Ovary (tissue), 3 donors: ENCODE measurements around the gene FRMD1.

Source experiments
- POLR2A ChIP-seq: fragments of 450-650 bp; IDR thresholded peaks from one replicate; pipeline ENCODE4 v1.6.1; 2017; ENCODE audit warnings: antibody characterized with exemption, mild to moderate bottlenecking, moderate library complexity
- TF ChIP-seq, protein P1 (sequence below), 3 donors: fragments of 450-650 bp in 2 of 3; fragments of 200-600 bp in 1 of 3; IDR thresholded peaks; one replicate each; pipeline versions ENCODE4 v1.5.1 to v1.8.0; 2016 to 2022; ENCODE audit warnings: antibody characterized with exemption in 3 of 3, mild to moderate bottlenecking in 1 of 3
- donor health status: DM: no; HTN: no; CAD: no.

DNA sequence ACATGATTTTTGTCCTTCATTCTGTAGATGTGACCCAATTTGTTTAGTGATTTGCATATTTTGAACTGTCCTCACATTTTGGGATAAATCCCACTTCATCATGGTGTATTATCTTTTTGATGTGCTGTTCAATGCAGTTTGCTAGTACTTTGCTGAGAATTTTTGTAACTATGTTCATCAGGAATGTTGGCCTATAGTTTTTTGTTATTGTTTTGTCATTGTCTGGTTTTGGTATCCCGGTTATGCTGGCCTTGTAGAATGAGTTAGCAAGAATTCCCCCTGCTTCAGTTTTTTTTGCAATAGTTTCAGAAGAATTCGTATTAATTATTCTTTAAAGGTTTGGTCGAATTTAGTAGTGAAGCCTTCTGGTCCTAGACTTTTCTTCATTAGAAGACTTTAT, 69.7 kb downstream of the FRMD1 start:
- TF ChIP-seq, protein P1, sequence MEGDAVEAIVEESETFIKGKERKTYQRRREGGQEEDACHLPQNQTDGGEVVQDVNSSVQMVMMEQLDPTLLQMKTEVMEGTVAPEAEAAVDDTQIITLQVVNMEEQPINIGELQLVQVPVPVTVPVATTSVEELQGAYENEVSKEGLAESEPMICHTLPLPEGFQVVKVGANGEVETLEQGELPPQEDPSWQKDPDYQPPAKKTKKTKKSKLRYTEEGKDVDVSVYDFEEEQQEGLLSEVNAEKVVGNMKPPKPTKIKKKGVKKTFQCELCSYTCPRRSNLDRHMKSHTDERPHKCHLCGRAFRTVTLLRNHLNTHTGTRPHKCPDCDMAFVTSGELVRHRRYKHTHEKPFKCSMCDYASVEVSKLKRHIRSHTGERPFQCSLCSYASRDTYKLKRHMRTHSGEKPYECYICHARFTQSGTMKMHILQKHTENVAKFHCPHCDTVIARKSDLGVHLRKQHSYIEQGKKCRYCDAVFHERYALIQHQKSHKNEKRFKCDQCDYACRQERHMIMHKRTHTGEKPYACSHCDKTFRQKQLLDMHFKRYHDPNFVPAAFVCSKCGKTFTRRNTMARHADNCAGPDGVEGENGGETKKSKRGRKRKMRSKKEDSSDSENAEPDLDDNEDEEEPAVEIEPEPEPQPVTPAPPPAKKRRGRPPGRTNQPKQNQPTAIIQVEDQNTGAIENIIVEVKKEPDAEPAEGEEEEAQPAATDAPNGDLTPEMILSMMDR (IDR thresholded peaks at IDR 0.05), result no peak
- no peak for TF ChIP-seq POLR2A
